Stimulated activated CD4-positive, alpha-beta T cell treated with anti-CD3 and anti-CD28 coated beads, Interleukin-4, amount 100 ng/mL, for 24 hours (primary cell): Measurements from ENCODE around the gene ARRB1.
"Not testable (repeated sequence)": the region's sequence is repeated elsewhere in the genome, so short reads cannot be mapped to it uniquely, and the experiment has no call there.

ENCODE experiments used
- DNase-seq: peaks from one replicate; pipeline ENCODE4 v3.0.0-alpha.2; 2020

ARRB1 gene

GRCh38 chr11:75342966-75343870 is 8.2 kb downstream of the ARRB1 start:
- DNase-seq: no peak

GRCh38 chr11:75342231-75342918 is 9.1 kb downstream of the ARRB1 start:
- no peak for DNase-seq

GRCh38 chr11:75341612-75342011 is 9.8 kb downstream of the ARRB1 start:
- DNase-seq: no peak

GRCh38 chr11:75339685-75340409 is 11.6 kb downstream of the ARRB1 start:
- no peak for DNase-seq

- DNase-seq: peak; percentile 47
Measured at GRCh38 chr11:75338516-75339208, 12.8 kb downstream of the ARRB1 start.

GRCh38 chr11:75337195-75337654 is 14.2 kb downstream of the ARRB1 start:
- DNase-seq: no peak

GRCh38 chr11:75334976-75335375 is 16.5 kb downstream of the ARRB1 start:
- DNase-seq: no peak

- no peak for DNase-seq
Measured at GRCh38 chr11:75334402-75334891, 17.0 kb downstream of the ARRB1 start.

- no peak for DNase-seq
Measured at GRCh38 chr11:75333807-75334140, 17.7 kb downstream of the ARRB1 start.

- no peak for DNase-seq
Measured at GRCh38 chr11:75333022-75333806, 18.2 kb downstream of the ARRB1 start.

GRCh38 chr11:75331761-75332160 is 19.7 kb downstream of the ARRB1 start:
- DNase-seq: not testable (repeated sequence)

- DNase-seq: not testable (repeated sequence)
Measured at GRCh38 chr11:75331304-75331703, 20.2 kb downstream of the ARRB1 start.

- not testable (repeated sequence) for DNase-seq
Measured at GRCh38 chr11:75330886-75331285, 20.6 kb downstream of the ARRB1 start.

- no peak for DNase-seq
Measured at GRCh38 chr11:75330291-75330690, 21.2 kb downstream of the ARRB1 start.

- peak; percentile 58 for DNase-seq
Measured at GRCh38 chr11:75328426-75329277, 22.8 kb downstream of the ARRB1 start.

GRCh38 chr11:75326439-75326810 is 25.0 kb downstream of the ARRB1 start:
- DNase-seq: peak; percentile 46

- DNase-seq: peak; percentile 74
Measured at GRCh38 chr11:75325713-75326438, 25.6 kb downstream of the ARRB1 start.

- no peak for DNase-seq
Measured at GRCh38 chr11:75324740-75325139, 26.7 kb downstream of the ARRB1 start.

- no peak for DNase-seq
Measured at GRCh38 chr11:75324189-75324588, 27.3 kb downstream of the ARRB1 start.

- DNase-seq: no peak
Measured at GRCh38 chr11:75323609-75324008, 27.9 kb downstream of the ARRB1 start.
